ENCODE data around the gene TNFAIP2.

The TNFAIP2 gene

GRCh38 chr14:103089386-103090335 lies 33.6 kb upstream of the TNFAIP2 start:
- no peak overlapping the region for H3K4me3 ChIP-seq (ENCODE audit: control insufficient read depth, low read depth, low read length)
- DNase-seq (ENCODE audit: low read depth): no peak
- TF ChIP-seq CTCF (IDR thresholded peaks at IDR 0.05; ENCODE audit: control insufficient read depth, insufficient read depth, low read depth, low read length, missing control alignments): no peak

GRCh38 chr14:103090481-103091020 lies 32.7 kb upstream of the TNFAIP2 start:
- no peak for DNase-seq (ENCODE audit: low read depth)
- H3K4me3 ChIP-seq (ENCODE audit: control insufficient read depth, low read depth, low read length): no peak overlapping the region
- no peak for TF ChIP-seq CTCF (IDR thresholded peaks at IDR 0.05; ENCODE audit: control insufficient read depth, insufficient read depth, low read depth, low read length, missing control alignments)

- peak overlapping the region; percentile 34 for H3K4me3 ChIP-seq (ENCODE audit: control insufficient read depth, low read depth, low read length)
- no peak for DNase-seq (ENCODE audit: low read depth)
- peak; percentile 39 for TF ChIP-seq CTCF (IDR thresholded peaks at IDR 0.05; ENCODE audit: control insufficient read depth, insufficient read depth, low read depth, low read length, missing control alignments)
Measured at GRCh38 chr14:103091041-103091882, 32.0 kb upstream of the TNFAIP2 start.

- no peak for TF ChIP-seq CTCF (IDR thresholded peaks at IDR 0.05; ENCODE audit: control insufficient read depth, insufficient read depth, low read depth, low read length, missing control alignments)
- DNase-seq (ENCODE audit: low read depth): no peak
- H3K4me3 ChIP-seq (ENCODE audit: control insufficient read depth, low read depth, low read length): peak overlapping the region; percentile 34
Measured at GRCh38 chr14:103091883-103092222, 31.4 kb upstream of the TNFAIP2 start.

GRCh38 chr14:103093856-103094405 lies 29.3 kb upstream of the TNFAIP2 start:
- DNase-seq (ENCODE audit: low read depth): no peak
- TF ChIP-seq CTCF (IDR thresholded peaks at IDR 0.05; ENCODE audit: control insufficient read depth, insufficient read depth, low read depth, low read length, missing control alignments): no peak
- H3K4me3 ChIP-seq (ENCODE audit: control insufficient read depth, low read depth, low read length): no peak overlapping the region
